Activated naive CD4-positive, alpha-beta T cell treated with anti-CD3 and anti-CD28 coated beads, Interleukin-2, amount 10 ng/mL, durations not matched to agents 7 days and 5 days (primary cell): ENCODE results near the gene SLC26A3.
"Not testable (repeated sequence)": the region's sequence is repeated elsewhere in the genome, so short reads cannot be mapped to it uniquely, and the experiment has no call there.

Experiments used
- CTCF ChIA-PET: fragments of 350-600 bp; sonication (Branson Sonifier 250); formaldehyde crosslinking; loops from one replicate; lab custom pipeline; 2021; ENCODE audit warnings: antibody characterized with exemption; lab: Charles Lee
- DNase-seq: peaks from one replicate; pipeline ENCODE4 v3.0.0-alpha.2; 2020
- H3K27ac Mint-ChIP-seq: one replicate; pipeline ENCODE4 v1.8.0; 2021; ENCODE audit warnings: mild to moderate bottlenecking, moderate library complexity, mixed read lengths
- H3K27me3 Mint-ChIP-seq: one replicate; pipeline ENCODE4 v1.8.0; 2021; ENCODE audit warnings: mild to moderate bottlenecking, mixed read lengths
- H3K36me3 Mint-ChIP-seq: one replicate; pipeline ENCODE4 v1.8.0; 2021; ENCODE audit warnings: mixed read lengths
- H3K4me1 Mint-ChIP-seq: one replicate; pipeline ENCODE4 v1.8.0; 2021; ENCODE audit warnings: mixed read lengths
- H3K4me3 Mint-ChIP-seq: one replicate; pipeline ENCODE4 v1.8.0; 2021; ENCODE audit warnings: mild to moderate bottlenecking, moderate library complexity, mixed read lengths
- H3K9me3 Mint-ChIP-seq: one replicate; pipeline ENCODE4 v1.8.0; 2021; ENCODE audit warnings: mixed read lengths

Gene SLC26A3

DNA sequence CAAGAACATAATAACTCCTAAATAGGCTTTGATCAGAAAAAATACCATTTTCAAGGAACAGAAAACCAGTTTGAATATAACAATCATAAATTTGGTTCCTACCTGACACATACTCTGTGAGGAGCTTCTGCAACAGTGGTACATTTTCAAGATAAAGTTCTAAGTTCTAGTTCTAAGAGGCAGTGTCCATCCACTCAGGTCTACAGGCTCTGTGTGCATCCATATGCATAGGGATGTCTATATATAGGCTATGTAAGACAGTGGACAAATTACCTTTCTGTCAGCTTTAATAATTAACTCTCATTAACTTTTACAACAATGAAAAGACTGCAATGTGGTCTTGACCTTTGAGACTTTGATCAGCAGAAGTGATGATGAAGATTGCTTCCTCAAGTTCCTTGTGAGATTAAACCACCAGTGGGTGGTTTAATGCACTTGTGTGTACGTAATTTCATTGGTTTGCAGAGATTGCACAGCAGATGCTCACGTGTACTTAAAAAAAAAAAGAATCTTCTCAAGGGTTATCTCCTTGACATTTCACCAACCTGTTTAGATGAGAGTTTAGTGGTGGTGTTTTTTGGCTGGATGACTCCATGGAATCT is at the start of gene SLC26A3:
SLC26A3 (minus strand) TSS at position 215 of the 602 bp plus-strand sequence. CDS start 8,714 bp downstream, outside the sequence.
- Mint-ChIP-seq H3K9me3 (no peaks in the 10 kb centered on the region), H3K27me3 (peaks cover 32% of the 10 kb centered on the region), H3K4me1 (no peaks in the 10 kb centered on the region), H3K4me3 (no peak within 1 kb of the TSS), H3K27ac (no peak within 1 kb of the TSS), H3K36me3 (no peaks in the 10 kb centered on the region)
- DNase-seq = no peak
- CTCF ChIA-PET = no interaction called here

DNA sequence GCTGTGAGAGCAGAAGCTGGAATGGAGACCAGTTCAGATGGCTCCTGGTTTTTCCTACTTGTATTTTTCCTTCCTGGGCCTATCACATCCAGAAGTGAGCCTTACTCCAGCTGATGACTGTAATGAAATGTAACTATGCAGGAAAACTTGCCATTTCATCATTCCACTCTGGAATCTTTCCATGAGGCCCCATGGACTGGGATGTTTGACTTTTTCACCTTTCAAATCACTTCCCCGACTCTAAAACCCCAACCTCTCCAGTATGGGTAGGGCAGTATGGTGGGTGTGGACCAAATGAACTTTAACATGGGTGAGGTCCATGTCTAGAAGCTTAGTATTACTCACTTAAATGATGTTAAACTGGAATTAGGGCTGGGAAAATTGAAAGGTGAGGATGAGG is 47.6 kb upstream of the SLC26A3 start:
- peaks cover 22% of the 10 kb centered on the region for H3K27me3 Mint-ChIP-seq
- DNase-seq = no peak
- H3K4me1 Mint-ChIP-seq = no peaks in the 10 kb centered on the region

DNA sequence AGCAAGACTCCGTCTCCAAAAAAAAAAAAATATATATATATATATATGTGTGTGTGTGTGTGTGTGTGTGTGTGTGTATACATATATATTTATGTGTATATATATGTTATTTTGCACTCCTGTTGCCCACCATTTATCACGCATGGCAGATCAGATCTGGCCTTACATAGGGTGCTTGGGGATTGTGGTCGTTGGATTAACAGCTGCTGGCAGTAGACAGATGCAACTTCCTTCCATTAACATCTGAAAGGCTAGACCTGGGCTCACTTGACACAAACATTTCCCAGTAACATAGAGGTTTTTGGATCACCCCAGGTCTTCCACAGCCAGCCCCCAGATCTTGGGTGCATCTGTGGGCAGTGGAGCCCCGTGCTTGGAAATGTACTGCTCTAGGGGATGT is 47.2 kb upstream of the SLC26A3 start:
- peaks cover 22% of the 10 kb centered on the region for H3K27me3 Mint-ChIP-seq
- no peaks in the 10 kb centered on the region for H3K9me3 Mint-ChIP-seq
- no peaks in the 10 kb centered on the region for H3K36me3 Mint-ChIP-seq
- DNase-seq = no peak
- no peak overlapping the region for H3K4me3 Mint-ChIP-seq
- CTCF ChIA-PET = no interaction called here
- no peak overlapping the region for H3K27ac Mint-ChIP-seq
- H3K4me1 Mint-ChIP-seq = no peaks in the 10 kb centered on the region

More for the DNA sequence above, 47.6 kb upstream of the SLC26A3 start:
- no peak overlapping the region for H3K27ac Mint-ChIP-seq
- no peak overlapping the region for H3K4me3 Mint-ChIP-seq
- CTCF ChIA-PET = no interaction called here
- H3K9me3 Mint-ChIP-seq = no peaks in the 10 kb centered on the region
- H3K36me3 Mint-ChIP-seq = no peaks in the 10 kb centered on the region

GRCh38 chr7:107848211-107848610 is 45.2 kb upstream of the SLC26A3 start:
- H3K4me1 Mint-ChIP-seq, H3K9me3 Mint-ChIP-seq, DNase-seq, H3K4me3 Mint-ChIP-seq, H3K36me3 Mint-ChIP-seq, CTCF ChIA-PET, H3K27ac Mint-ChIP-seq: not testable (repeated sequence)
- H3K27me3 Mint-ChIP-seq = peaks cover 16% of the 10 kb centered on the region

- H3K9me3 Mint-ChIP-seq, CTCF ChIA-PET, H3K27ac Mint-ChIP-seq, H3K36me3 Mint-ChIP-seq, H3K4me1 Mint-ChIP-seq, H3K4me3 Mint-ChIP-seq, DNase-seq: not testable (repeated sequence)
- peaks cover 16% of the 10 kb centered on the region for H3K27me3 Mint-ChIP-seq
These were observed 44.8 kb upstream of the SLC26A3 start for GRCh38 chr7:107847836-107848175.

GRCh38 chr7:107847168-107847835 is 44.3 kb upstream of the SLC26A3 start:
- no peaks in the 10 kb centered on the region for H3K9me3 Mint-ChIP-seq
- H3K4me1 Mint-ChIP-seq = no peaks in the 10 kb centered on the region
- no peak for DNase-seq
- CTCF ChIA-PET = interaction anchor here (0.9 kb wide), 1 partner anchor 27 kb away, joined by 3 read pairs; no protein-coding TSS in a partner anchor
- no peak overlapping the region for H3K27ac Mint-ChIP-seq
- H3K4me3 Mint-ChIP-seq = no peak overlapping the region
- peaks cover 16% of the 10 kb centered on the region for H3K27me3 Mint-ChIP-seq
- no peaks in the 10 kb centered on the region for H3K36me3 Mint-ChIP-seq

DNA sequence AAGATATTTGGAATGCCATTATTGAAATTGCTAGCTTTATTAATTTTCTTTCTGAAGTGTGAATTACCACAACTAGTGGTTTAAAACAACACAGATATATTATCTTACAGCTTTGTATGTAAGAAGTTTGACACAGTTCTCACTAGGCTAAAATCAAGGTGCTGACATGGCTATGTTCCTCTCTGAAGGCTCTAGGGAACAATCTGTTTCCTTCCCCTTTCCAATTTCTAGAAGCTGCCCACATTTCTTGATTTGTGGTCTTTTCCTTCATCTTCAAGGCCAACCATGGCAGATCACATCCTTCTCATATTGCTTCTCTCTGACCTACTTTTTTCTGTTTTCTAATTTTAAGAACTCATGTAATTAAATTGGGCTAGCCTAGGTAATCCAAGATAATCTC is 43.3 kb upstream of the SLC26A3 start:
- H3K36me3 Mint-ChIP-seq = no peaks in the 10 kb centered on the region
- CTCF ChIA-PET = interaction anchor here (0.9 kb wide), 1 partner anchor 28 kb away, joined by 3 read pairs; no protein-coding TSS in a partner anchor
- no peak overlapping the region for H3K27ac Mint-ChIP-seq
- H3K4me1 Mint-ChIP-seq = no peaks in the 10 kb centered on the region
- DNase-seq = no peak
- peaks cover 16% of the 10 kb centered on the region for H3K27me3 Mint-ChIP-seq
- H3K4me3 Mint-ChIP-seq = no peak overlapping the region
- no peaks in the 10 kb centered on the region for H3K9me3 Mint-ChIP-seq

- no peaks in the 10 kb centered on the region for H3K4me1 Mint-ChIP-seq
- peaks cover 3% of the 10 kb centered on the region for H3K9me3 Mint-ChIP-seq
These were observed 40.2 kb upstream of the SLC26A3 start for GRCh38 chr7:107843184-107843583.

GRCh38 chr7:107842213-107842612 is 39.2 kb upstream of the SLC26A3 start:
- no peak overlapping the region for H3K4me3 Mint-ChIP-seq
- H3K36me3 Mint-ChIP-seq = no peaks in the 10 kb centered on the region
- no peaks in the 10 kb centered on the region for H3K4me1 Mint-ChIP-seq
- CTCF ChIA-PET = no interaction called here
- peaks cover 3% of the 10 kb centered on the region for H3K9me3 Mint-ChIP-seq
- peaks cover 17% of the 10 kb centered on the region for H3K27me3 Mint-ChIP-seq
- no peak overlapping the region for H3K27ac Mint-ChIP-seq
- no peak for DNase-seq

More at GRCh38 chr7:107843184-107843583, 40.2 kb upstream of the SLC26A3 start:
- no peak for DNase-seq
- CTCF ChIA-PET = no interaction called here
- Mint-ChIP-seq H3K27me3 (peaks cover 20% of the 10 kb centered on the region), H3K27ac (no peak overlapping the region), H3K36me3 (no peaks in the 10 kb centered on the region), H3K4me3 (no peak overlapping the region)

- CTCF ChIA-PET = interaction anchor here (1.2 kb wide), 1 partner anchor 13 kb away, joined by 3 read pairs; no protein-coding TSS in a partner anchor
- Mint-ChIP-seq H3K9me3 (peaks cover 3% of the 10 kb centered on the region), H3K27me3 (peaks cover 15% of the 10 kb centered on the region), H3K4me3 (no peak overlapping the region), H3K4me1 (no peaks in the 10 kb centered on the region), H3K27ac (no peak overlapping the region), H3K36me3 (no peaks in the 10 kb centered on the region)
- DNase-seq = no peak
These were observed 36.0 kb upstream of the SLC26A3 start for GRCh38 chr7:107838816-107839565.

DNA sequence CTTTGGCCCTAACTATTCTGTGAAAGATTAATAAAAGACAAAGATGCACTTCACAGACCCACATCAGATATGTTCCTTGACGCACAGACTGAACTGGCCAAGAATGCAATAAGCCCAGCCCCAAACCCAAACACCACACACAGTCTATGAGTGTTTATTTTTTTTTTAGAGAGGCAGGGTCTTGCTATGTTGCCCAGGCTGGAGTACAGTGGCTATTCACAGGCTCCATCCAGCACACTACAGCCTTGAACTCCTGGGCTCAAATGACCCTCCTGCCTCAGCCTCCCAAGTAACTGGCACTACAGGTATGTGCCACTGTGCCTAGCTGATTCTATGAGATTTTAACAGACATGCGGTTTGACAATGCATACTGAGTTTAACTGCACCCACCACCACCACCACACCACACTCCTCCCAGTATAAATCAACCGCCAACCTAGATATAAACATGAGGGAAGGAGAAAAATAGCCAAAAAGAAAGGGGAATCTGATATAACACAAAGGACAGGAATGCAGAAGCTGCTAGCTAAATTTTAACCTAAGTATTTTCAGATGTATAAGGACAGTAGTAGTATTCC is 35.1 kb upstream of the SLC26A3 start:
- Mint-ChIP-seq H3K4me3 (no peak overlapping the region), H3K9me3 (peaks cover 3% of the 10 kb centered on the region), H3K27ac (no peak overlapping the region), H3K4me1 (no peaks in the 10 kb centered on the region), H3K27me3 (peaks cover 18% of the 10 kb centered on the region), H3K36me3 (no peaks in the 10 kb centered on the region)
- CTCF ChIA-PET = interaction anchor here (1.2 kb wide), 1 partner anchor 12 kb away, joined by 3 read pairs; no protein-coding TSS in a partner anchor
- DNase-seq = no peak

GRCh38 chr7:107837145-107837512 is 34.1 kb upstream of the SLC26A3 start:
- H3K27ac Mint-ChIP-seq = no peak overlapping the region
- CTCF ChIA-PET = no interaction called here
- peaks cover 3% of the 10 kb centered on the region for H3K9me3 Mint-ChIP-seq
- no peak overlapping the region for H3K4me3 Mint-ChIP-seq
- no peaks in the 10 kb centered on the region for H3K4me1 Mint-ChIP-seq
- no peaks in the 10 kb centered on the region for H3K36me3 Mint-ChIP-seq
- DNase-seq = no peak
- peaks cover 18% of the 10 kb centered on the region for H3K27me3 Mint-ChIP-seq

DNA sequence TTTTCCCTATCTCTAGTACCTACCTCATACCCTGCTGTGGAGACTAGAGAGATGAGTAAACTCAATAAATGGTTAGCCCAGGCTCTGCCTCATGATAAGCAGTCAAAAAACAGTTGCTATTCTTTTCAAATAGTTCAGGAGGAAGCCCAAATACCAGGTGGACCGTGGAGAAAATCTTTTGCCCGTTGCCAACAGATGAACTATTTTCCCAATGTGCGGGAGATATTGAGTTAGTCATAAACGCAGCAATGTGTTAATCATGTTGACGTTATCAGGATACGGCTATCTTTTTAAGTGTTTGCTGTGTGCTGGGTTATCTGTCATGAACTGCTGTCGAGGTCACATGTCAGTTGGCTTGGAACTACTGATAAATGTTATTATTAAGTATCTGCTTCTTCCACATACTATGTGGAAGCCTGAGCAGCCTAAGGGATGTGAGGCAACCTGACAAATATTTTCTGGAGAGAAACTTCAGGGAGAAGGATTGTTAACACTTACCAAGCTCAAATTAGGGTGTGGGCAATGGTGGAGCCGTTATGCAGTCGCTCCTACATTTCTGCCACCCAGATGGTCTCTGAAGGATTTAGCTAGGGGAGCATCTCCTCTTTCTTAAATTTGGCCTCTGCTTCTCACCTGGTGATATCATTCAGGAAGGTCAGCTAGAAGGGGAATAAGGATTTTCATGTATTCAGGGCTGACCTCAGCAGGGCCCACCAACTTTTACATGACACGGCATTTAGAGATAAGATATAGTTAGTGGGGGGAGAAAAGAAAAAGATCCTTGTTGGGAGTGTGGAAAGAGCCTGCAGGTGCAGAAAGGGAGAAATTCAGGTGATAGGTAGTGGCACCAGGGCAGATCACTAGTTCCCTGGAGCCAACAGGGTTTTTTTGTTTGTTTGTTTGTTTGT is 33.5 kb upstream of the SLC26A3 start:
- peaks cover 18% of the 10 kb centered on the region for H3K27me3 Mint-ChIP-seq
- no peak overlapping the region for H3K4me3 Mint-ChIP-seq
- no peak for DNase-seq
- H3K27ac Mint-ChIP-seq = no peak overlapping the region
- H3K36me3 Mint-ChIP-seq = no peaks in the 10 kb centered on the region
- H3K9me3 Mint-ChIP-seq = peaks cover 3% of the 10 kb centered on the region
- no peaks in the 10 kb centered on the region for H3K4me1 Mint-ChIP-seq
- CTCF ChIA-PET = no interaction called here
